Activated gamma-delta T cell (primary cell): ENCODE results near the gene NCBP3.
"Not testable (repeated sequence)": the region's sequence is repeated elsewhere in the genome, so short reads cannot be mapped to it uniquely, and the experiment has no call there.

ENCODE experiments used
- DNase-seq: peaks from one replicate; lab custom pipeline; 2025; lab: John Stamatoyannopoulos, UW

The NCBP3 gene

DNA sequence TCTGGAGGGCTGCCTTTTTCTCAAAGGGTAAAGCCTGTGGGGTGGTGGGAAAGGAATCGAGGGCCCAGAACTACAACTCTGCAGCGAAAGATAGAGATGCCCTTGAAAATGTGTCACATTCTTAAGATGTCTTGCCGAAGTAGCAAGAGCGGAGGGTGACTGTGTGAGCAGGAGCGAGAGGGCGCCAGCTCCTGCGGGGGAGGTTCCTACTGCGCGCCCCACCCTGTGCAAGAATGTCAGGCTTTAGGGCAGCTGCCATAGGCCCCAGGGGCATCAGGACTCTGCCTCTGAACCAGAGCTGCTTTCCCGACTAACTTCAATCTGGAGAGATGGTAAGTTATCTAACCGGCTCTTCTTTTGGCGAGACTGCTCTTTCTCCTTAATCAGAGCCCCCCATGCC lies 33.3 kb downstream of the NCBP3 start:
- DNase-seq: no peak

DNA sequence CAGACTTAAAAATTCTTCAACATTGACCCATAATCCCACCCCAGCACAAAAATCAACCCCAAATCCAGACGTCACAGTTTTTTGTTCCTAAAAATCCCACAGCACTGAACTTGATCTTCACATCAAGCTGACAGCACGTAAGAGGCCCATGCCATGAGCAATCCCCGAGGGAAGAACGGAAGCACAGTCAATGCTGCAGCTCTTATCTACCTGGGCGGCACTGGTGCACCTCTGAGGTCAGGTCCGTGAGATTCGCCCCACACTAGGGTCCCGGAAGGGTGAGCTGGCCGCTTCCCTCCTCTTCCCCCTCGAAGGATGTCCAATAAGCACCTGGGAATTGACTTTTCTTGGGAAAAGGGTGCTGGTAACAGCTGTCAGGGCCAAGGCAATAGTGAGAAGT lies 33.8 kb downstream of the NCBP3 start:
- no peak for DNase-seq

DNA sequence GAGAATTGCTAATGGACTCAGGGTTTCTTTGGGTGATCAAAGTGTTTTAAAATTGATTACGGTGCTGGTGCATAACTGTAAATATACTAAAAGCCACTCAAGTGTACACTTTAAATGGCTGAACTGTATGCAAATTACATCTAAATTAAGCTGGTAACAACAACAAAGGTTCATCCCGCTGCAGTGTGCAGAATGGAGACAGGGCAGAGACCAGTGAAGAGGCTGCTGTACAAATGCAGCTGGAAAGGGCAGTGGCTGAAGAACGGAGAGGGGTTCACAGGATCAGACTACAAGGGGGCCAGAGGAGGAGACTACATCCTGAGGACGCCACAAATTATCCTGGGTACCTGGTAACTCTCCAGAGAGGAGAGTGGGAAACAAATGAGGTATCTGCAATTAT lies 36.0 kb downstream of the NCBP3 start:
- DNase-seq: no peak

DNA sequence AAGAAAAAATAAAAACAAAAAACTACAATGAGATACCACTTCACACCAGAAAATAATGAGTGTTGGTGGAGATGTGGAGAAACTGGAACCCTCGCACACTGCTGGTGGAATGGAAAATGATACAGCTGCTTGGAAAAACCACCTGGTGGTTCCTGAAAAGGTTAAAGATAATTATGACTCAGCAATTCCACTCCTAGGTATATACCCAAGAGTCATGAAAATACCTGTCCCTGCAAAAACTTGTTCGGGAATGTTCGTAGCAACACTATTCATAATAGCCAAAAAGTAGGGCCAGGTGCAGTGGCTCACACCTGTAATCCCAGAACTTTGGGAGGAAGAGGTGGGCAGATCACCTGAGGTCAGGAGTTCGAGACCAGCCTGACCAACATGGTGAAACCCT lies 36.9 kb downstream of the NCBP3 start:
- no peak for DNase-seq

DNA sequence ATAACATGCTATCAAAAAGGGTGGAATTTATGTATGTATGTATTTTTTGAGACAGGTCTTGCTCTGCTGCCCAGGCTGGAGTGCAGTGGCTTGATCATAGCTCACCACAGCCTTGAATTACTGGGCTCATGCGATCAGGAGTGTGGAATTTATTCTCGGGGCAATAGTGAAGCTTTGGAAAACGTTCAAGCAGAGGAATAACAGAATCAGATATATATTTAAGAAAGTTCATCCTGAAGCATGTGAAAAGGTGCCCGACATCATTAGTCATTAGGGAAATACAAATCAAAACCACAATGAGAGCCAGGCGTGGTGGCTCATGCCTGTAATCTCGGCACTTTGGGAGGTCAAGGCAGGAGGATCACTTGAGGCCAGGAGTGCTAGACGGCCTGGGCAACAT lies 37.3 kb downstream of the NCBP3 start:
- DNase-seq: no peak

DNA sequence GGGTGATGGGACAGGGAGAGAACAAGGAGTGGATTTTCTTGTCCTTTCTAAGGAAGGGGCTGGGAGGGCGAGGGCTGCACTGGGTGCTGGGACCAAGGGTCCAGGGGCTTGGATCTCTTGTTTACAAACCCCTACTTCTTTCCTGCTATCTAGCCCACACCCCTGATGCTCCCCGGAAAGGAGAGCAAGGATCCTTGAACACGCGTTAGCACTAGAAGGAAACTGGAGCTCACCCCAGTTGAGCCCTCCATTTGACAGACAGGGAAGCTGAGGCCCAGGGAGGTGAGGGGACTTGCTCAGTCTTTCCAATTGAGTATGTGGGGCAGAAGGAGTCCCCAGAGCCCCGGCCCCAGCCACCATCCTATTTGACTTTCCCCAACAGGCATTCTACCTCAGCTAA lies 40.5 kb downstream of the NCBP3 start:
- DNase-seq: no peak

DNA sequence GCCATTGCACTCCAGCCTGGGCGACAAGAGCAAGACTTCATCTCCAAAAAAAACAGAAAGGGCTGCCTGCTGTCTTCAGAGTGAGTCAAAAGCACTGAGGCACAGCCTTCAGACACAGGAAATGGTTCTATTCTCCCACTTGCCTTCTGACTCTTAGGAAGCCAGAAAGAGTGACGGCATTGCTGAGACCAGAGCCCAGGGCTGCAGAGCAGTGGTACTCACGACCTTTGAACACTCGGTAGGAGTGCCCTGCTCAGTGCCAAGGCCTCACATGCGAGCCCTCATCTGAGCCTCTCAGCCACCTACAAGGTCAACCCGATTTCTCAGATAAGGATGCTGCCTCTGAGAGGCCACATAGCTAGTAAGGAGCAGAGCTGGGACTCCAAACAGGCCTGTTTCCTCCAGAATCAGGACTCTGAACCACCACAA lies 41.5 kb downstream of the NCBP3 start:
- DNase-seq: no peak

DNA sequence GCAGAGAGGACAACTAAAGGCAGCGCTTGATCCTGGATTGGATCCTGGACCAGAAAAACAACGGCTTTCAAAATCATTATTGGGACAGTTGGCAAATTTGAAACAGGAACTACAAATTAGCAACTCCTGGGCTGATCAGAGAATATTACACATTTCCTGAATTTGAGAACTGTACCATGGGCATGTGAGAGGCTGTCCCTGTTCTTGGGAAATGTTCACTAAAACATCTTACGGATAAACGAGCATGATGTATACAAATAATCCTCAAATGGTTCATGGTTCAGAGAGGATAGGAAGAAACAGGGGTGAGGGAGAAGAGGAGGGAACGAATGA lies 42.8 kb downstream of the NCBP3 start:
- no peak for DNase-seq

DNA sequence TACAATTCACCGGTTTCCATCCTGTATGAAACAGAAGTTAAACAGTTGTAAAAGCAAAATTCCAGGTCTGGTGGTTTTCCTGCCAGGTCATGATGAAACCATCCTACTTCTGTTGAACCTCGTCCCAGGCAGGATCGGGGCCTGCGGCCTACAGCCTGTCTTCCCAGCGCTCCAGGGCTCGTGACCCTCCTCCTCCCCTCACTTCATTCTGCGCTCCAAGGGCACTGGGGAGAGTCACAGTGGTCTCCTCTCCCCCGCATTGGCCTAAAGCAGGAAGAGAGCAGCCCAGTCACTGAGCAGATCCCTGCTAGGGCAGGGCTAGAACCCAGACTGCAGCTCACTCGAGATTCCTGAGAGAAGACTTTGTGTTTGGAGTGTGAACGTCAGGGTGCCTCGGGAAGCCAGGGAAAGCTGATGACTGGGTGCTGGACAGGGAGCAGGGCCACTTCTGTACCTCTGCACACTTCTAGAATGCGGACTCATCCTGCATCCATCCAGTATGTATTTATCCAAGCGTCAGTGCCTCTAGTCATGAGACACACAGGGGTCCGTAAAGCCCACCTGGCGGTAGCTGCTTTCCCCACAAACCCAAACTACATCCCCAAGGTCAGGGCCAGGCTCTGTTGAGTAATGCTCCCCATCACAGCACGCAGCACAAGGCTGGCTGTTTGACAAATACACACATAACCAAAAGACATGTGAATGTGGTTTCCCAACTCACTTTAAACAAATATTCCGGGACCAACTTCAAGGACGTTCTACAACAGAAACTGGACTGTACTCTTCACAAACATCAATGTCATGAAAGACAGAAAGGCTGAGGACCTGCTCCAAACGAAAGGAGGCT lies 43.4 kb downstream of the NCBP3 start:
- DNase-seq: no peak

DNA sequence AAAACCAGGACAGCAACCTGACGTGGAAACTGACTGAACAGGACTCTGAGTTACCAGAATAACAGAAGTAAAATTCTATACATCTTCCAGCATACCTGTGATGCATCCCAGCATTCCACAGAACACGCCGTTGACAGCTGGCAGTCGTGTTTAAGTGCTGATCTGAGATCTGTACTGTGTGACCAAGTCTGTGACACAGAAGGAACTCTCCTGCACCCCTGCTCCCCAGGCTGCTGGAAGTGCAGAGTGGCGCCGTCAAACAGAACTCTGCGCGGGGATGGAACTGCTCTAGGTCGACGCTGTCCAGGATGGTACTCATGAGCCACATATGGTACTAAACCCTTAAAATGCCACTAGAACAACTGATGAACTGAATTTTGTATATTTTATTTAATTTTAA lies 44.3 kb downstream of the NCBP3 start:
- no peak for DNase-seq

DNA sequence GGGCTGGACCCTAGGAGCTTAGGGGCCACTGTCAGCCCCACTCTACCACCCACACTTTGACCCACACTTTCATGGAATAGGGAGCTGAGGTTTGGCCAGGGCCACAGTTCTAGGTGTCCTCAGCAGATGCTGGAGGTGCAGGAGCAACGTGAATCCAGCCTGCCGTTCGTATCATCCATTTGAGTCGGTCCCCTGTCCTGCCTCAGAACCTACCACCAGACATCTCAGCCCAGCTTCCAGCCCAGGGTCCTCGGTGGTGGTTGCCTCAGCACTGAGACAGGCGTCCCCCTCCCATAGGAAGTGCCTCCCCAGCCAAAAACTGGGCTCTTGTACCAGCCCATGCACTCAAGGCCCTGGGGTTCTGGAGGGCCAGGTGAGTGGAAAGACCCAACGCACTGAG lies 44.7 kb downstream of the NCBP3 start:
- no peak for DNase-seq

DNA sequence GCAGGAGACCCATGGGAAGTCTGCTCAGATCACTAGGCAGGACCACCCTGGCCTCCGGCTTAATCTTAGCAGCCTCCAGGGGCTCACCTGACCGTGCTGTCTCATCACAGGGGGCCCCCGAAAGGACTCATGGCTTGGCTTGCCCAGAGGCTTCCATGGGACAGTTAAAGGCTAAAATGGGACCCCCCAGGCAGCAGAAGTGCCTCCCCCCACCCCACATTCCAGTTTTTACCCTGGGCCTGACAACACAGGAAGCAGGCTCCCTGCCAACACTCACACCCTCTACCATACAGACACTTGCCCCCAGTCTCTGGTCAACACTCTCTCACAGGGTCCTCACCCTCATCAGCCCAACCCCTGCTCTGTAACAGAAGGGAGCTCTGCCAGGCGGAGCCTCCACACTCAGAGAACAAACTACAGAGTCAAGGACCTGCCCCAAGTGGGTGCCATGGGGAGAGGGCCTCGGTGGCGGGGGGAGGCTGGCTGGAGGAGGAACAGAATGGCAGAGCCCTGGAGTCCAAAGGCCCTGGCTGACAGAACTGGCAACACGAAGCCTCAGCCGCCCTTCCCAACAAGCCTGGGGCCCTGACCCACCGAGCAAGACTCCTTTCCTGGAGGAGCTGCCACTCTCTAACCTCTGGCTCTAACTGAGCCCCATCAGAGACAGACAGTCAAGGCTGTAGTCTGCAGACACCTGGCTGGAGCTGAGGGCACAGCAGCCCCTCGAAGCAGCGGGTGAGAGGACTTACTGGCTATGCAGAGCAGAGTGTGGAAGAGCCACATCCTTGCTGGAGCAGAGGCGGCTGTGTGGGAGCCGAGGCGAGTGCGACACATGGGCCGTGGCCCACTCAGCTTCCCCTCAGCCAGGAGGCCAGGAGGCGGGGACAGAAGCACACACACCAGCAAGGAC lies 45.4 kb downstream of the NCBP3 start, which contains the start of gene ITGAE:
ITGAE (minus strand) TSS at position 827 of the 910 bp plus-strand sequence; CDS start at position 783, 44 bp downstream.
- DNase-seq: no peak

DNA sequence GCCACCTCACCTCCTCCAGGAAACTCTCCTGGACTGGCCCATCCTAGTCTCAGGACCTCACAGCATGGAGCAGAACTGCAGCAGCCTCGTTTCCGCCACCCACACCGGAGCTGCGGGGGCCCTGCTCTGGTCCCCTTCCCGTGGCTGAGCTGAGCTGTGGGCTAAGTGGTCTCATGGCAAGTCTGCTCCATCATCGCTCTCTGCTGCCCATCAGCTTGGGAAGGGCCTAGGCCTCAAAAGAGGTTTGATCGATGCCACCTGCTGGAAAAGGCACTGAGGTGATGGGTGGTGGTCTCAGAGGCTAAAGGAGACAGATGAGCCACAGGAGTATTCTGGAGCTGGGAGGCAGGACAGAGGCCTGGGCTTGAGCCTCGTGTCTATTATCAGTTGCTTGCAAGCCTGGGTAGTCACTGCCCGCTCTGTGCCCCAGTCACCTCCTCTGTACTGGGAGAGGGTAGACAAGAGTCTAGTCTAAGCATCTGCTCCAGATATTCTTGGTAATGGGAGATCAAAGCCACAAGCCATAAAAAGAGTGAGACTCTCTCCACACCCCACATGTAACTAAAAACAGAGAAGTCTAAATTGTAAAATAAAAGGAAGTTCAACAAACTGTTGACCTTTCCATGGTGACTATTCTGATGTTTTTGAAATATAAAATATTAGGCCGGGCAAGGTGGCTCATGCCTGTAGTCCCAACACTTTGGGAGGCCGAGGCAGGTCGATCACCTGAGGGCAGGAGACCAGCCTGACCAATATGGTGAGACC lies 46.7 kb downstream of the NCBP3 start:
- no peak for DNase-seq

DNA sequence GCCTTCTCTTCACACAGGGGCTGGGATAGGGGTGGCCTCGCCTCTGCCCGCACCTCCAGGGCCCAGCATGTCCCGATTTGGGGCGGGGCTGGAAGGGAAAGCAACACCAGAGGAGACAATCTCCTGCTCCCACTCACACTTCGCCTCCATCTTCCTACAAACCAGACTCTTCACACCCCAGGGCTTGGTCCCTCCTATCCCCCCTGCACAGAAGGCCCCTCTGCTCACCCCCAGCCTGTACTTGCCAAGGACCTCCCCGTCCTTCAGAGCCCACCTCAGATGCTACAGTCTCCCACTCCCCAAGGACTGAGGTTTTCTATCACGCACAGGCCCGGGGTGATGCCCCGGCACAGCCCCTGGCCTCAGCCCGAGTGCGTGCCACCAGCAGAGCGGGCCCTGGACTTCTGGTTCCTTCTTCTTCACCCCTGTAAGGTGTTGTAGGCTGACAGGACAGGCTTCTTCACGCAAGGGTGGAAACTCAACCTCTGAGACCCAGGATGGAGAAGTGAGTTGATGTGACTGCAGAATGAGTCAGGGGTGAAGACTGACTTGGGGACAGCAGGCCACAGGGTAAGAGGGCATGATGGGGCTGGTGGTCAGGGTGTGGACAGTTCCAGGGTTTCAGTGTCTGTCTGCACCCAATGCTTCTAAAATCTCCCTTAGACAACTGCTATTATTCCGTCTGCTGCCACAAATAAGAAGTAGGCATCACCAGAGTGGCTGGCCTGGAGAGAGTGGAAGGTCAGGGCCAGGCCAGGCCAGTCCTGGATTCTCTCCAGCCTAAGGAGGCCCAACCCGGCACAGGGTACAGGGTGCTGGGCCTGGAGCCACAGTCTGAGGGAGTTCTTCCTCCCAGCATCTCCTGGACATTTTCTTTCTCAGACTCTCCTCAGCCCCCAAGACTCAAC lies 47.5 kb downstream of the NCBP3 start:
- DNase-seq: no peak

DNA sequence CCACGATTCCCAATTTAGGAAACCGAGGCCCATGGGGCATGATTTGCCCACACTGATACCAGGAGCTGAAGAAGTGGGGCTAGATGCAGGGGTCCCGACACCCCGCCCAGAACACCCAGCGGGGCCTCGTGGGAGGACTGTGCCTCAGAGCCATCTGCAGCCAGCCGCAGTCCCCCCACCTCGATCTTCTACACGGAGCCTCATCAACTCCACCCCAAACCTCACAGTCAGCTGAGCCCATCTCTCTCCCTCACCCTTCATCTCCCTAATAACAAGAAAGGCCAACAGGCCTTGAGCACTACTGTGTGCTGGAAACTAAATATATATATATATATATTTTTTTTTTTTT lies 49.2 kb downstream of the NCBP3 start:
- DNase-seq: peak; percentile 44

DNA sequence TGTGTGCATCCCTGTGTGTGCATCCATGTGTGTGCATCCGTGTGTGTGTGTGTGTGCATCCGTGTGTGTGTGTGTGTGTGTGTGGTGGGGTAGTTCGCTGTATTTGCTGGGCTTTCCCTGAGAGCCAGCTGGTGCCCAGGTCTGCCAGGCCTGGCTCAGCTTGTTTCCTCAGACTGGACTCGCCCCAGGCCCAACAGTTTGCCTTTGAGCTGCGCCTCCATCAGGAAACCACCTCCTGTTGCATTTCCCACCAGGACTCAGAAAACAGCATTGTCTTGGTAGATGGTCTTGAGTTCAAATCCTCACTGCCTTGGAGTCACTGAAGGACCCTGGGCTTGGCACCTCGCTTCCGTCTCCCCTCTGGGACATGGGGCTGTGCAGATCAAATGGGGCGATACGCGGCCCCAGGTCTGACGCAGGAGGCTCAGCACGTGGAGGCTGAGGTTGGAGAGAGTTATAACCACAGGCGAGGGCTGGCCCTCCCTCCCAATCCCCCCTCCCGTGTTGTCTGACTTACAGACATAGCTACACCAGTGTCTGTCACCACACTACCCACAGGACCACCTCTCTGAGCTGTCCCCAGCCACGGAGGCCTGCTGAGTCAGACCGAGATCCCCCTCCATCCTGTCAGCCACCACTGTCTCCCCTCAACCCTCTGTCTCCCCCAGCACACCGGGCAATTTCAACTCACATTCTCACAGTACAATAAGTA lies 49.8 kb downstream of the NCBP3 start:
- peak; percentile 59 for DNase-seq

DNA sequence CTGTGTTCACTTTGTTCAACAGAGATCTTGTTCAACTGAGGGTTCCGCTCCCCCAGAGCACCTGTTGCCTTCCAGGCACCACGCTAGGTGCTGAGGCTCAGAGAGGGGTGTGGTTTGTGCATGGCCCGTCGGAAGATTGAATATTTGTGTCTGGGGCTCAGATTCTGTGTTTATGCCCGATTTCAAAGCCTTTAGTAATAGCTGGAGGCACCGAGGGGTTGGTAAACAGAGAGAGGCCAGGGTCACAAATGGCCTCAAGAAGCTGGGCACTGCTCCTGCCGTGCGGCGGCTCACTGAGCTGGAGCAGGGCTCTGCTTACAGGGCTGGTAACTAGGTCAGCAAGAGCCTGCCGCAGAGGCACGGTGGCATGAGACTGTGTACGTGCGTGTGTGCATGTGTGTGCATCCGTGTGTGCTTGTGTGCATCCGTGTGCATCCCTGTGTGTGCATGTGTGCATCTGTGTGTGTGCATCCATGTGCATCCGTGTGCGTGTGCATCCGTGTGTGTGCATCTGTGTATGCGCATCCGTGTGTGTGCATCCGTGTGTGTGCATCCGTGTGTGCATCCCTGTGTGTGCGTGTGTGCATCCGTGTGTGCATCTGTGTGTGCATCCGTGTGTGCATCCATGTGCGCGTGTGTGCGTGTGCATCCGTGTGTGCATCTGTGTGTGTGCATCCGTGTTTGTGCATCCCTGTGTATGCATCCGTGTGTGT lies 50.5 kb downstream of the NCBP3 start:
- no peak for DNase-seq

DNA sequence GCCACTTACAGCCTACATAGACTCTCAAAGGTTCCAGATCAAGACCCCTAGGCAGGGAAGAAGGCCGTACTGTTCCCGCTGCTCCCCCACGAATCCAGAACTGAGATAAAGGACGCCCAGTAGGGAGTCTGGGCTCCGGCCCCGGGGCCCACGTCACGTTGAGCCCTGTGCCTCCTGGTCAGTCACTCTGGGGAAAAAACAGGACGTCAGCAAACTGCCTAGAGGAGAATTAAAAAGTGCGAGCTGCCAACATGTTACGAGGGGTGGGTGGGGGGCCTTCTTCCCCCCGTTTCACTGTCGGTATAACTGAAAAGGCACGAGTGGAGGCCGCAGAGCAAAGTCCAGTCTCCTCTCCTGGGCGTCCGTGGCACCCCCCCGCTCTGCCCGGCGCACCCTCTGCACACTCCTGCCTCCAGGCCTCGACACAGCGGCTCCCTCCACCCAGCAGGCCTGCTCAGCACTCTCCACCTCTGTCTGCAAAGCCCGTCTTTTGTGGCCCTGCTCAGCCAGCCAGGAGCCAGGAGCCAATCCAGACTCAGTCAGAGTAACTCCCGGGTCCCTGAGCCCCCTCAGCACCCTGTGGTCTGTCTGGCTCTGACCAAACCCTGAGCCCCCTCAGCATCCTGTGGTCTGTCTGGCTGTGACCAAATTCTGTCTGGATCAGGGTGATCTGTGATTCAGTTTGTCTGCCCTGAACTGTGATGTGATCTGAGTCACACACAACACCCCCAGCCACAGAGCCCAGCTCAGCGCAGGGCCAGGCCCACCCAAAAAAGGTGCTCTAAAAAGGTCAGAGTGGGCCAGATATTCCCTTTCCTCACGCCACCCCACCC lies 51.3 kb downstream of the NCBP3 start:
- peak; percentile 66 for DNase-seq

DNA sequence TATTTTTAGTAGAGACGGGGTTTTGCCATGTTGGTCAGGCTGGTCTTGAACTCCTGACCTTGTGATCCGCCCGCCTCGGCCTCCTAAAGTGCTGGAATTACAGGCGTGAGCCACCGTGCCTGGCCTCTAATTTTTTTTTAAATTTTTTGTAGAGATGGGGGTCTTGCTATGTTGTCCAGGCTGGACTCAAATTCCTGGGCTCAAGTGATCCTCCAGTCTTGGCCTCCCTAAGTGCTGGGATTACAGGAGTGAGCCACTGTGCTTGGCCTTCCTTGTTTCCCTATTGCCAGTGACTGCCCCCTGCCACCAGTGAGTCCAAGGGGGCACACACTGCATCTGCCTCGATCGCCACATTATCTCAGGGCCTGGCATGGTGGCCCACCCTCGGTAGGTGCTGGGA lies 51.9 kb downstream of the NCBP3 start:
- not testable (repeated sequence) for DNase-seq
